Stimulated activated CD4-positive, alpha-beta T cell treated with anti-CD3 and anti-CD28 coated beads, Interleukin-15, amount 100 ng/mL, for 1 hour (primary cell): Measurements from ENCODE around the gene HTR1D.

Experiments used
- DNase-seq, 2 donors: peaks; one replicate each; pipeline ENCODE4 v3.0.0-alpha.2; 2020; ENCODE audit warnings: low read depth in 1 of 2, low spot score in 1 of 2

The HTR1D gene

DNA sequence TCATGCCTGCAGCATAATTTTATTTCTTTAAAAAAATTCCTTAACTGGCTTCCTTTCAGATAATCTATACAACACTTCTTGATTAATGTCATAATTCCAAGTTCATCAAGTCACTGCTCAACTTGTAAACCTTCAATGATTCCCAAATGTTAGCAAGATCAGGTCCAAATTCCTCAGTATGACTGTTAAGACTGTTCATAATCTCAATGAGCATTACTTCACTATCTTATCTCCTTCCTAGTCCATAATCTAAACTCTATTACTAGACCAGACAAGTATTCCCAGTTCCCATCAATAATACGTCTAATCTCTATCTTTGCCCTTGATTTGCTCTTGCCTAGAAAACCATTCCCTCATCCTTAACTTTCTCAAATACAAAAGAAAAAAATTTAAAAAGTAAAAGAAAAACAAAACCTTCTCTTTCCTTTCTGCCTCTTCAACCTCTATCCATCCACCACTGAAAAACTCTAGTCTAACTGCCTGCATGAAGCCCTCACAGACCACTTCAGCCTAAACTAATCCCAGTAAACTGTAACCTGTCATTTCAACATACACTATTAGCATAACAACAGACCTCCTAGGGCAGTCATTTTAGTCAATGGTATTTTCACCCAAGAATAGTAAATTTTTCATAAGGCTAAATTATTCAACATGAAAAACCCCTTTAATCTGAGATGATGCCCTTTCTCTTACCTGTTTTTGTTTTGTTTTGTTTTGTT is 64.2 kb downstream of the HTR1D start:
- no peak for DNase-seq

DNA sequence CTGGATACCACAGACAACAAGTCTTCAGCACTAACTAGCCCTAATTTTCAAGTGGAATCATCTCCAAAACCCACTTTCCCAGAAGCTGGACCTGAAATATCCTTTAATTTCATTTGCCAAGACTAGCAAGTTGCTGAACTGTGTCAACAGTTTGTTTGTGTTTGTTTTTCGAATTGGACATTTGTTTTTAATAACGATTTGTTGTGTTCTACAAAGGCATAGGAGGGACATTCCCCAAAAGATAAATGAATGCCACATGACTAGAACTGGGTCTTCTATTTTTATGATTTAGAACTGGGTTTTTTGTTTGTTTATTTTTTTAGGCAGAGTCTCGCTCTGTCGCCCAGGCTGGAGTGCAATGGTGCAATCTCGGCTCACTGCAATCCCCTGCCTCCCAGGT is 66.6 kb downstream of the HTR1D start:
- no peak for DNase-seq

DNA sequence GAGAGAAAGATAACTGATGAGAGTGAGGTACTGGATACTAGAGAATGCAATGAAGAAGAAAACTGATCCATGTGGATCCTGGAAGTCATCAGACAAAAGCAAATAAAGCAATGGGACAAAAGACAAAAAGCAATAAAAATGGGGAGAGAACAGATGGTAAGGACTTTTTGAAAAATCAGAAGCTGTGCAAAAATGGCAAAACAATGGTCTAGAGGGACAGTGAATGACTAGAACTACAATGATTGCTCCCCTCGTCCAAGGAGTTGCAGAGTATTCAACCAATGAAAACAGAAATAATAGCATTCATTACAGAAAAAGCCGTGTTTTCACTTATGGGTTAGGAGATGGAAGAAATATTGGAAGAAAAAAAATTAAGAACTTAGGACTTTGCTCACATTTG is 67.2 kb downstream of the HTR1D start:
- DNase-seq: no peak

DNA sequence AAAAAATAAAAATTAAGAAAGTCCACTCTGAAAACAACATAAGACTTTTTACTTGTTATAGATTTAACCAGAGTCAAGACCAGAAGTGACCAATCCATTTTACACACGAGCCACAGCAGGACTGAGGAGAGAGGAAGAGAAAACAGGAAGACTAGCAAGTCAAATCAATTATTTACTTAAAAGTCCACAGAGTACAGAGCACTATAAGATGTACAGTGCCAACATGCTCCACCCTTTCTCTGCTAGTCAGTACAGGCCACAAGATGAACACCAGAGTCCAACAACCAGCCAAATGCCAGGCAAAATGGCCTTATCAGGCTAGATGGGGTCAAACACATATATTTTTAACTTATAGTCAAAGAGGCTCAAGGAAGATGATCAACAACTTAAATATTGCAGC is 68.2 kb downstream of the HTR1D start:
- no peak for DNase-seq

DNA sequence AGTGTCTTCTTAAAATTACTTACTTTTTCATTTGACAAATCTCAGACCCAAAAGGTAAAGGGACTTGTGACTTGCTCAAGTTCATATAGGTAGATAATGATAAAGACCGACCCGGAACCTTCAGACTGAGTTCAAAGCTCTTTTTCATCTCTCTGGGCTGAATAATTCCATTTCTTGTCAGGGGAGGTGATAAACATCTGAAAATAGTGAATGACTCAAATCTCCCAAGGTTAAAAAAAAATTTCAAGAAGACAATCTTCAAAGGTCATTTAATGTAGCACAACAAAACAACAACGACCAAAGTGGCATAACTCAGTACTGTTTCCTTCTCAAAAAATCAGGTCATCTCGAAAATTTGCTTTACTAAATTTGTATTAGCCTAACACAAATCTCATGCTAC is 69.2 kb downstream of the HTR1D start:
- DNase-seq: no peak
